Activated T-helper 17 cell treated with anti-CD3 and anti-CD28 coated beads, Interleukin-2, amount 50 U/mL, for 72 hours (primary cell): Measurements from ENCODE around the gene ACTL10. TPM values are rescaled to one million over a fixed set of nuclear protein-coding genes. Genes with fewer than 3 reads are reported as not detected.
"Not testable (repeated sequence)": the region's sequence is repeated elsewhere in the genome, so short reads cannot be mapped to it uniquely, and the experiment has no call there.

Experiments
- ATAC-seq: fragments of 150-1000 bp; cut with Tn5 transposase; replicated peaks from 2 replicates; pipeline ENCODE4 v1.10.0; 2021; ENCODE audit warnings: mild to moderate bottlenecking, moderate library complexity
- H3K27ac Mint-ChIP-seq: one replicate; pipeline ENCODE4 v1.8.0; 2022; ENCODE audit warnings: mixed read lengths
- H3K27me3 Mint-ChIP-seq: one replicate; pipeline ENCODE4 v1.8.0; 2022; ENCODE audit warnings: mixed read lengths
- H3K36me3 Mint-ChIP-seq: one replicate; pipeline ENCODE4 v1.8.0; 2022; ENCODE audit warnings: low read depth, mild to moderate bottlenecking, mixed read lengths
- H3K4me1 Mint-ChIP-seq: one replicate; pipeline ENCODE4 v1.8.0; 2022; ENCODE audit warnings: mixed read lengths
- H3K4me3 Mint-ChIP-seq: one replicate; pipeline ENCODE4 v1.8.0; 2022; ENCODE audit warnings: mild to moderate bottlenecking, mixed read lengths
- H3K9me3 Mint-ChIP-seq: one replicate; pipeline ENCODE4 v1.8.0; 2022; ENCODE audit warnings: mixed read lengths
- total RNA-seq, 2 donors: library from RNA; stranded (reverse); gene quantifications; one replicate each; pipeline ENCODE4 v1.2.3, GENCODE V29; 2022

The ACTL10 gene
- total RNA-seq, 2 donors from 2014 or later: 1.5 to 2.6 TPM

DNA sequence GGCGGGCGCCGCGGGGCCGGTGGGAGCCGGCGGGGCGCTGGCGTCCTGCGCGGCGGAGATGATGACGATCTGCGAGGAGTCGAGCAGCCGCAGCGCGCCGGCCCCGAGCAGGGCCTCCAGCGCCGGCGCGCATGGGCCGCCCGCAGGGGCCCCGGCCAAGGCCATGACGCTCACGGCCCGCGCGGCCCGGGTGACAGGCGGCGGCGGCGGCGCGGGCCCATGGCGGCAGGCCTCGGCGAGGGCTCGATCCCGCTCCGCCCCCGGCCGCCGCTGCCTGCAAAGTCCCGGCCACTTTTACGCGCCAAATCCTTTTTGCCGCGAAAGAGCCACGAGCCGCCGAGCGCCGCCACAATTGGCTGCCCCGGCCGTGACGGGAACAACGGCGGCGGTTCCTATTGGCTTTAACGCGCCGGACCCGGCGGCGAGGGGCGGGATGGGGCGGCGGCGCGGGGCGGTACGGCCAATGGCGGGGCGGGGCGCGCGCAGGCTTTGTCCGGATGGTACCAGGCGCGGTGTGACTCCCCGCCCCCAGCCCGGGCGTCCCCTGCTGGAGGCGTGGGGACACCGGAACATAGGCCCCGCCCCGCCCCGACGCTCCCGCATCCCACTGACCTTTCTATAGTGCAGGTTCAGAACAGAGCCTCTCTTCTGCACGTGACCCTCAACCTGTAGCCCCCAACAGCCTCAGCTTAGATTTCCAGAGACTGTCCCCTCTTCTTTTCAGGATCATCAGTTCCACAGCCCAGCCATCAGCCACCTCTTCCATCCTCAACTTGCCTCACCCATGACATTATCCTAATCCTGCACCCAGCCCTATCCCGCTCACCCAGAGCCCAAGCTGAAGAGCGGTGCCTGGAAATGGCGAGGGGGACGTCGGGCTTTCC, 19.6 kb downstream of the ACTL10 start, which contains the start of gene E2F1:
TSS of gene E2F1 (minus strand) at position 286 of the 884 bp plus-strand sequence. CDS start at position 165, 121 bp downstream.
- H3K36me3 Mint-ChIP-seq: peaks cover 20% of the 10 kb centered on the region
- H3K4me3 Mint-ChIP-seq: peak within 1 kb of the TSS; percentile 85

DNA sequence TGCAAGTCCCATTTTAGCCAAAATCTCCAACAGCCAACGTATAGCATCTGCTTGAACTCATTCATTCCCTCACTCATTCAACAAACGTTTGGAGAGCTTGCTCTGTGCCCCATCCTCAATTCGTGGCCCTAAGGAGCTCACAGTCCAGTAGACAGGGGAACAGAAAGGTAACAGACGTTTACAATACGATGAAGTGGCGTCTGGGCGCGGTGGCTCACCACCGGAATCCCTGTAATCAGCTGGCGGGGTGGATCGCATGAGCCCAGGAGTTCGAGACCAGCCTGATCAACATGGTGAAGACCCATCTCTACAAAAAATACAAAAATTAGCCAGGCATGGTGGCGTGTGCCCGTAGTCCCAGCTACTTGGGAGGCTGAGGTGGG, 20.2 kb downstream of the ACTL10 start:
- no peak for ATAC-seq
- H3K36me3 Mint-ChIP-seq: peaks cover 20% of the 10 kb centered on the region
- H3K27me3 Mint-ChIP-seq: no peaks in the 10 kb centered on the region
- H3K4me3 Mint-ChIP-seq: peak overlapping the region; percentile 71
- H3K4me1 Mint-ChIP-seq: peaks cover 27% of the 10 kb centered on the region
- H3K9me3 Mint-ChIP-seq: no peaks in the 10 kb centered on the region
- peak overlapping the region; percentile 21 for H3K27ac Mint-ChIP-seq

More for the DNA sequence above, 19.6 kb downstream of the ACTL10 start, which contains the start of gene E2F1:
- Mint-ChIP-seq H3K27me3 (no peaks in the 10 kb centered on the region), H3K27ac (peak within 1 kb of the TSS; percentile 84), H3K4me1 (peaks cover 32% of the 10 kb centered on the region), H3K9me3 (no peaks in the 10 kb centered on the region)
- peak; percentile 91 for ATAC-seq

DNA sequence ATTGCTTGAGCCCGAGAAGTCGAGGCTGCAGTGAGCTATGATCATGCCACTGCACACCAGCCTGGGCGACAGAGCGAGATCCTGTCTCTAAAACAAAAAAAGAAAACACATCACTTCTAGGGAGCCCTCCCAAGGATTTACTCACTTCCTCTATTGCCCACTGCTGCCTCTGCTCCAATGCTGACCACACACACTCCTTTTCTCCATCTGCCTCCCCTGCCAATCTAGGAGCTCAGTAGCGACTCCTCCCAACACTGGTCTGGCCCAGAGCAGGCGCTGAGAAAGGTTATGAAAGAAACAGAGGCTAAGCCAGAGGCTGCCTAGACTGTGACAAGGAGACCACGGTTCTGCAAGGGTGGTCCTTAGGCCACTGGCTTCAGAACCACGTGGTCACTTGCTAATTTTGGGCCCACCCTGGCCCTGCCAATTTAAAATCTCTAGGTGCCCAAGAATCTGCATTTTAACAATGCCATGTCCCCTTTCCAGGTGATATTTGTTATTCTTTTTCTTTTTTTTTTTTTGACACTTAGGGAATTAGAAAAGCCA, 20.7 kb downstream of the ACTL10 start:
- Mint-ChIP-seq H3K4me3 (peak overlapping the region; percentile 71), H3K4me1 (peaks cover 24% of the 10 kb centered on the region), H3K9me3 (no peaks in the 10 kb centered on the region), H3K27ac (peak overlapping the region; percentile 84), H3K36me3 (peaks cover 19% of the 10 kb centered on the region), H3K27me3 (no peaks in the 10 kb centered on the region)
- no peak for ATAC-seq

DNA sequence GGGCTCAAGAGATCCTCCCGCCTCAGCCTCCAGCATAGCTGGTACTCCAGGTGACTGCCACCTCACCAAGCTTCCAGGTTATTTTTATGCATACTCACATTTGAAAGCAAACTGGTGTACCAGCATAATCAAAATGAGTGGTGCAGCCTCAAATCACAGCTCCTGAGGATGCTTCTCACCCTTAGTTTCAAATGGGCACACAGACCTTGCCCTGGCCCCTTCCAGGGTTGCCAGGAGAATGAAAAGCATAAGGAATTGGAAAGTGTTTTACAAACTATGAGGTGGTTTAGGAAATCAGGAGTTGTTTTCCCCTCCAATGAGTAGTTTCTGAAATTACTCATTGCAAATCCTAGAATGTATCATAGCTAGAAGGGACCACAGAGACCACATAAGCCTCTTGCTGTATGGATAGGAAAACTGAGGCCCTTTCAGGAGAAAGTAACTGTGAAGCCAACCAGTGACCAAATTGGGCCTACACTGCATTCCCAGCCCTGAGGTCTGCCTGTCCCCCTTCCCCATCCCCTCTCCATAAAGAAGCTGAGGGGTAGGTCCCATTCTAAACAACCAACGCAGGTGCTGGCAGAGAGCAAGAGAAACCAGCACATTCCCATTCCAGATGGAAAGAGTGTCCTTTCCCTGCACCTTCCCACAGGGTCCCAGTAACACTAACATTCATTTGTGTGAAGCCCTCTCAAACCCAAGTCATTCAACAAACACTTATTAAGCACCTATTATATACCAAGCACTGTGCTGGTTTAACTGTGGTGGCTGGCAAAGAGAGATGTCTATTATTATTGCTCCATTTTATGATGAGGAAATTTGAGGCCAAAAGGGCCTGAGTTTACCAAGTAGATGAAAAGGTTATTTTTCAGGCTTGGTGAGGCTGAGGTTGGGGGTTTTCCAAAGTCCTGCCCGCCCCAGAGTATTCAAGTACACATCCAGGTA, 21.5 kb downstream of the ACTL10 start:
- Mint-ChIP-seq H3K27ac (peak overlapping the region; percentile 84), H3K36me3 (peaks cover 11% of the 10 kb centered on the region), H3K4me3 (peak overlapping the region; percentile 71), H3K9me3 (no peaks in the 10 kb centered on the region), H3K27me3 (no peaks in the 10 kb centered on the region), H3K4me1 (peaks cover 24% of the 10 kb centered on the region)
- peak; percentile 17 for ATAC-seq

DNA sequence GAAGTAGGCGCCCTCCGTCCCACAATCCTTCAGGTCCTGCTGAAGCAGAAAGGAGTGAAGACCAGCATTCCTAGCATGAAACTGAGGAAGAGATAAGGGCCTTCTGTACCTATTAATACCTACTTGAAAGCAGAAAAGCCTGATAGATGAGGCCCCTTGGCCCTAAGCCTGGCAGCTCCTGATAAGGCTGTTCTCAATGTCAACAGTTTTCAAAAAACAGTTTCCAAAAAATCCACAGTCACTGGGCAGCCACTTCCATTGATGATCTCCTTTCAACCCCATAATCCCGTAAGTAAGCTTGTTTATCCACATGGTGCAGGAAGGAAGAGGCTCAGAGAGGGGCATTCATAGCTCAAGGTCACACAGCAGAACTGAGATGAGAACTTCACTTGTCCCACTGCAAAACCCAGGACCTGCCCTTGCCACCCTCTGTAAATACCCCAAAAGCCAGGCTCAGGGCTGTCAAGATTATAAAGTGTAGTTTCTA, 22.2 kb downstream of the ACTL10 start:
- peaks cover 11% of the 10 kb centered on the region for H3K36me3 Mint-ChIP-seq

DNA sequence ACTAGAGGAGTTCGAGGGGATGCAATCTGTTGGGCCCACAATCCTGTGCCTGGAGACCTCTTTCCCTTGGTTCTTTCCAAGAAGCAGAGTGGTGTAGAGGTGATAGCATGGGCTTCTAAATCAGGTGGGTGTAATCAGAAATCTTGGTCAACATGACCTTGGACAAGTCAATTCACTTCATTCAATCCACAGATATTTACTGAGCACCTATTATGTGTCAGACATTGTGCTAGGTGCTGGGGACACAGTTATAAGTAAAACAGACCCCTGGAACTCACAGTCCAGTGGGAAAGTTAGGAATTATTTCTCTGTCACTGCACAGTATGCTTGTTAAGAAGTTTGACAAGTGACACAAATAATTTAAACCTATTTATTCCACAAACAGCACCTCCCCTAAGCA, 22.8 kb downstream of the ACTL10 start:
- Mint-ChIP-seq H3K27ac (peak overlapping the region; percentile 46), H3K36me3 (peaks cover 11% of the 10 kb centered on the region), H3K4me1 (peaks cover 24% of the 10 kb centered on the region), H3K27me3 (no peaks in the 10 kb centered on the region), H3K4me3 (no peak overlapping the region), H3K9me3 (no peaks in the 10 kb centered on the region)
- ATAC-seq: no peak

More for the DNA sequence above, 22.2 kb downstream of the ACTL10 start:
- peak overlapping the region; percentile 84 for H3K27ac Mint-ChIP-seq
- peak overlapping the region; percentile 71 for H3K4me3 Mint-ChIP-seq
- no peaks in the 10 kb centered on the region for H3K27me3 Mint-ChIP-seq
- no peaks in the 10 kb centered on the region for H3K9me3 Mint-ChIP-seq
- peaks cover 24% of the 10 kb centered on the region for H3K4me1 Mint-ChIP-seq
- ATAC-seq: no peak

DNA sequence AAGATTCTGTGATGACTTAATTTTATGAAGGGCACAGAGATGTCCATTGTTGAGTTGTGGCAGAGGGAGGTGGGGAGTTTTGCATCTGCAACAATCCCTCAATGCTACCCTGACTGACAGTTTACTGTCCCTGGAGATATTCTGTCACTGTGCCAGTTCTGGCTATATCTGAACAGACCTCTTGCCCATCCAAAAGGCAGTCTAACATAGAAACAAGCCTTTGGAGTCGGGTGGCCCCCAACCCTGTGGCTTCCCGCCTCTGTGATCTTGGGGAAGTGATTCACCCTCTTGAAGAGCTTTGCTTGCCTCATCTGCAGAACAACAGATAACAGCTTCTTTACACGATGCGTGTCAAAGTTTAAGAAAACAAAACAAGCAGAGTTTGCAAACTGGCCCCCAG, 23.2 kb downstream of the ACTL10 start:
- peak; percentile 24 for ATAC-seq
- H3K4me1 Mint-ChIP-seq: peaks cover 24% of the 10 kb centered on the region

DNA sequence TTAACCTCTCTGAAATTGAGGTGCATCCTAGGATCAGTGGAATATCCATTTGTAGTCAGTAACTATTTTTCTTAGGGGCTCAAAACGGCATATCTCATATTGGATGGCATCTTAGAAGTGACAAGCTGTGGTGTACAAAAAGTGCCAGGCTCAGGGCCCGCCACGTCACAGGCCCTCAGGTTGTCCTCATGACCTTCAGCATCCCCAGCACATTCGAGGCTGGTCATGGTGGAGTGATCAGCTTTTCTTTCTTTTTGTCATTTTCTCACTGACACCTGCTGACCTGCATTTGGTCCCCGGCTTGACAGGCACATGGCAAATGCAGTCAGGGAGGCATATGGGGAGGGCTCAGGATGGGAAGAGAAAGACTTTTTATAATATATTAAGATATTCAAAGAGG, 26.5 kb downstream of the ACTL10 start:
- Mint-ChIP-seq H3K9me3 (no peaks in the 10 kb centered on the region), H3K27me3 (no peaks in the 10 kb centered on the region), H3K36me3 (no peaks in the 10 kb centered on the region), H3K27ac (no peak overlapping the region), H3K4me3 (no peak overlapping the region), H3K4me1 (peaks cover 12% of the 10 kb centered on the region)
- ATAC-seq: no peak

More for the DNA sequence above, 23.2 kb downstream of the ACTL10 start:
- Mint-ChIP-seq H3K27ac (peak overlapping the region; percentile 46), H3K4me3 (peak overlapping the region; percentile 50), H3K27me3 (no peaks in the 10 kb centered on the region), H3K9me3 (no peaks in the 10 kb centered on the region), H3K36me3 (peaks cover 7% of the 10 kb centered on the region)

DNA sequence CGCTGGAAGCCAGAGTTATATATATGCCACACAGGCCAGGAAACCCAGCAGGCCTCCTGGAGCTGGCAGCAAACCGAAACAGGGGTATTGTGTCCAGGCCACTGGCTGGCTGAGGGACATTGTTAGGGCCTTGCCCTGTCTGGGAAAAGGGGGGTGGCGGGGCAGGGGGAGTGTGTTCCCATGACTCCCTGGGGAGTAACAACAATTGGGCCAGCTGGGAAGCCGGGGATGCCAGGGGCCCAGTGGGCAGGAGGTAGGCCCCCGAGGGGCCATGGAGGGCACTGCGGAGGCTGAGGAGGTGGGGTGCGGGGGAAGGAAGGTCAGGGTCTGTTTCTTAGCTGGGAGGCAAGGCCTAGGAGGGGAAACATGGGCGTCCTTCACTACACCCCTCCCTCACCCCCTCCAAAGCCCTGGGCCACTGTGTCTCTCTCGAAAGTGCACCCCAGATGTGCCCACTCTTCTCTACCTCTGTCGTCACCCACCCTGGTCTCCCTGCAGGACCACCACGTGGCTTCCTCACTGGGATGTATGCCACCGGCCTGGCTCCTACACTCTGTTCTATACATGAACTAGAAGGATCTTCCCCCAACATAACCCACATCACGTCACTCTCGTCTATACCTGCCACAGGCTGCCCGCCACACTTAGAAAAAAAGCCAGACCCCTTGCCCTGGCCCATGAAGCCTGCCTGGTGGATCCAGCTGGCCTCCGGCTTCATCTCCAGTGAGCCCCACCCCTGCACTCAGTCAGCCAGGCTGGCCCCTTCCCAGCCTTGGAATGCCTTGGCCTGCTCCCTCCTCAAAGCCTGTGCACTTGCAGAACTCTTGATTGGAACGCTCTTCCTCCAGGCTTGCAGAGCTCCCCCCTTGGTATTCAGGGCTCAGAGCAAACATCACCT, 27.2 kb downstream of the ACTL10 start:
- Mint-ChIP-seq H3K27ac (peak overlapping the region; percentile 8), H3K36me3 (no peaks in the 10 kb centered on the region), H3K27me3 (no peaks in the 10 kb centered on the region), H3K4me3 (no peak overlapping the region), H3K9me3 (no peaks in the 10 kb centered on the region), H3K4me1 (peaks cover 5% of the 10 kb centered on the region)
- ATAC-seq: no peak

DNA sequence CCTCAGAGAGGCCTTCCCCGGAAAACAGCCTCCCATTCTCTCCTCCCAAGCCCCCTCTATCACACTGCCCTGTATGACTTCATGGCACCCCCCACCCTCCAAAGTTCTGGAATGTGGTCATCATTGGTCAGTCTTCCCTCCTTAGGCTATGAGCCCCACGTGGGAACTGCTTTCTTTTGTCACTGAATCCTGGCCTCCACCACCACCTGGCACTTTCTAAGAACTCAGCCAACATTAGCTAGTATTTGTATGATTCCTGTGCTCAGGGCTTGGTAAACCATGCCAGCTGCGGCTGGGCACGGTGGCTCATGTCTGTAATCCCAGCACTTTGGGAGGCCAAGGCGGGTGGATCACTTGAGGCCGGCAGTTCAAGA, 27.9 kb downstream of the ACTL10 start:
- peak overlapping the region; percentile 8 for H3K27ac Mint-ChIP-seq
- no peaks in the 10 kb centered on the region for H3K9me3 Mint-ChIP-seq
- H3K4me1 Mint-ChIP-seq: peaks cover 4% of the 10 kb centered on the region
- no peaks in the 10 kb centered on the region for H3K36me3 Mint-ChIP-seq
- no peak overlapping the region for H3K4me3 Mint-ChIP-seq
- H3K27me3 Mint-ChIP-seq: no peaks in the 10 kb centered on the region
- ATAC-seq: no peak

DNA sequence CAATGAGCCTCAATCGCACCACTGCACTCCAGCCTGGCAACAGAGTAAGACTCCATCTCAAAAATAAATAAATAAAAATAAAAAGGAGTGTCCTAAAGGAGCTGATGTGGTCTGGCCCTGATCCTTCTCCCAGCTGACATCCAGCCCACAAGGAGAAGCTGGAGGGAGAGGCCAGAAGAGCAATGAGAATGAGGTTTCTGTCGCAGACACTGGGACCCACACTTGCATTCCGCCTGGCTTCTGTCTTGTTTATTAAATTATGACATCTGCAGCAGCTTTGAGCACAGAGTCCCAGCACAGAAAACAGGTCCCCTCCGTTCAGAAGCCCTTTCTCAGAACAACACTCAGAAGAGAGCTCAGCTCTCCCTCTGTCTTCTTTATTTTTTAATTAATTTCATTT, 29.7 kb downstream of the ACTL10 start:
- no peak for ATAC-seq
- H3K27me3 Mint-ChIP-seq: no peaks in the 10 kb centered on the region
- no peaks in the 10 kb centered on the region for H3K36me3 Mint-ChIP-seq
- no peaks in the 10 kb centered on the region for H3K9me3 Mint-ChIP-seq
- H3K27ac Mint-ChIP-seq: no peak overlapping the region
- H3K4me1 Mint-ChIP-seq: no peaks in the 10 kb centered on the region
- no peak overlapping the region for H3K4me3 Mint-ChIP-seq

DNA sequence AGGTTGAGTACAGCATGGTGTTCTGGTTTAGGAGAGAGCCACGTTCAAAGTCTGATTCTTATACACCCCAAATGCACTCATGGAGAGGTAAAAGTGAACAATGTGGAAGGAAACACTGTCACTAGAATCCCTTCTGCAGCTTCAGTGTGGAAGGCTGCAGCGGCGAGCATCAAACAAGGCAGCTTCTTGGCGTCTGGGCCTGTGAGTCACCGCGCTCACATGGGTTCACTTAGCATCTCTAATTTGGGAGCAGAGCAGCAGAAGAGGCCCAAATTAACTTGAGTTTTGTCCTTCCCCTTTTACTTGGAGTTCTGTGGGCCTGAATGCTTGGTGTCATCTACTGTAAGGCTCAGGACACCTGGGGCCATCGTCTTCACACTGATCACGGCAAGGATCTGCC, 30.4 kb downstream of the ACTL10 start:
- H3K9me3 Mint-ChIP-seq: no peaks in the 10 kb centered on the region
- no peak for ATAC-seq
- no peaks in the 10 kb centered on the region for H3K27me3 Mint-ChIP-seq
- no peak overlapping the region for H3K4me3 Mint-ChIP-seq
- H3K36me3 Mint-ChIP-seq: no peaks in the 10 kb centered on the region
- no peaks in the 10 kb centered on the region for H3K4me1 Mint-ChIP-seq
- no peak overlapping the region for H3K27ac Mint-ChIP-seq

DNA sequence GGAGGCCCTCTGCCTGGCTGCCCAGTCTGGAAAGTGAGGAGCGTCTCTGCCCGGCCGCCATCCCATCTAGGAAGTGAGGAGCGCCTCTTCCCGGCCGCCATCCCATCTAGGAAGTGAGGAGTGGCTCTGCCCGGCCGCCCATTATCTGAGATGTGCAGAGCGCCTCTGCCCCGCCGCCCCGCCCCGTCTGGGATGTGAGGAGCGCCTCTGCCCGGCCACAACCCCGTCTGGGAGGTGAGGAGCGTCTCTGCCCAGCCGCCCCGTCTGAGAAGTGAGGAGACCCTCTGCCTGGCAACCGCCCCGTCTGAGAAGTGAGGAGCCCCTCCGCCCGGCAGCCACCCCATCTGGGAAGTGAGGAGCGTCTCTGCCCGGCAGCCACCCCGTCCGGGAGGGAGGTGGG, 32.2 kb downstream of the ACTL10 start:
- H3K4me1 Mint-ChIP-seq, H3K36me3 Mint-ChIP-seq, H3K4me3 Mint-ChIP-seq, H3K27me3 Mint-ChIP-seq, H3K9me3 Mint-ChIP-seq, H3K27ac Mint-ChIP-seq, ATAC-seq: not testable (repeated sequence)
